A673 (cell line): ENCODE results near the gene SDE2.

Source experiments
- EZH2 ChIP-seq: fragments of 200-600 bp; sonication (generic); IDR thresholded peaks from 2 replicates; pipeline ENCODE4 v1.6.1; 2017; ENCODE audit warnings: borderline replicate concordance, low read depth, mild to moderate bottlenecking, mixed read lengths, antibody characterized with exemption, low read length; ENCODE audit not compliant: poor library complexity, severe bottlenecking
- TF ChIP-seq, protein P1 (sequence below): fragments of 300-800, 200-600 bp; sonication (generic); conservative IDR thresholded peaks from 2 replicates; pipeline ENCODE4 v1.5.1; 2017; ENCODE audit warnings: low read depth, mild to moderate bottlenecking, antibody characterized with exemption, low read length, moderate library complexity, mixed read lengths

DNA sequence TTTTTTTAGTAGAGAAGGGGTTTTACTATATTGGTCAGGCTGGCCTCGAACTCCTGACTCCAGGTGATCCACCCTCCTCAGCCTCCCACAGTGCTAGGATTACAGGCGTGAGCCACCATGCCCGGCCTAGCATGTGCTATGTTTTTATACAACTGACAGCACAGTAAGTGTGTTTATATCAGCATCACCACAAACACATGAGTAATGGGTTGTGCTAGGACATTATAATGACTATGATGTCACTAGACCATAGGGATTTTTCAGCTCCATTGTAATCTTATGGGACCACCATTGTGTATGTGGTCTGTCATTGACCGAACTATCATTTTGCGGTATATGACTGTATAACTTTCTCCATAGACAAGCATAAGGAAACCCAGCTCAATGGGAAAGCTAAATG, 64.4 kb downstream of the SDE2 start:
- no peak for TF ChIP-seq EZH2
- TF ChIP-seq, protein P1, sequence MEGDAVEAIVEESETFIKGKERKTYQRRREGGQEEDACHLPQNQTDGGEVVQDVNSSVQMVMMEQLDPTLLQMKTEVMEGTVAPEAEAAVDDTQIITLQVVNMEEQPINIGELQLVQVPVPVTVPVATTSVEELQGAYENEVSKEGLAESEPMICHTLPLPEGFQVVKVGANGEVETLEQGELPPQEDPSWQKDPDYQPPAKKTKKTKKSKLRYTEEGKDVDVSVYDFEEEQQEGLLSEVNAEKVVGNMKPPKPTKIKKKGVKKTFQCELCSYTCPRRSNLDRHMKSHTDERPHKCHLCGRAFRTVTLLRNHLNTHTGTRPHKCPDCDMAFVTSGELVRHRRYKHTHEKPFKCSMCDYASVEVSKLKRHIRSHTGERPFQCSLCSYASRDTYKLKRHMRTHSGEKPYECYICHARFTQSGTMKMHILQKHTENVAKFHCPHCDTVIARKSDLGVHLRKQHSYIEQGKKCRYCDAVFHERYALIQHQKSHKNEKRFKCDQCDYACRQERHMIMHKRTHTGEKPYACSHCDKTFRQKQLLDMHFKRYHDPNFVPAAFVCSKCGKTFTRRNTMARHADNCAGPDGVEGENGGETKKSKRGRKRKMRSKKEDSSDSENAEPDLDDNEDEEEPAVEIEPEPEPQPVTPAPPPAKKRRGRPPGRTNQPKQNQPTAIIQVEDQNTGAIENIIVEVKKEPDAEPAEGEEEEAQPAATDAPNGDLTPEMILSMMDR = no peak
